ENCODE results near the gene DNAJC3.
A peak's percentile ranks its signal among the peaks of the same experiment; 100 is the strongest.

DNA sequence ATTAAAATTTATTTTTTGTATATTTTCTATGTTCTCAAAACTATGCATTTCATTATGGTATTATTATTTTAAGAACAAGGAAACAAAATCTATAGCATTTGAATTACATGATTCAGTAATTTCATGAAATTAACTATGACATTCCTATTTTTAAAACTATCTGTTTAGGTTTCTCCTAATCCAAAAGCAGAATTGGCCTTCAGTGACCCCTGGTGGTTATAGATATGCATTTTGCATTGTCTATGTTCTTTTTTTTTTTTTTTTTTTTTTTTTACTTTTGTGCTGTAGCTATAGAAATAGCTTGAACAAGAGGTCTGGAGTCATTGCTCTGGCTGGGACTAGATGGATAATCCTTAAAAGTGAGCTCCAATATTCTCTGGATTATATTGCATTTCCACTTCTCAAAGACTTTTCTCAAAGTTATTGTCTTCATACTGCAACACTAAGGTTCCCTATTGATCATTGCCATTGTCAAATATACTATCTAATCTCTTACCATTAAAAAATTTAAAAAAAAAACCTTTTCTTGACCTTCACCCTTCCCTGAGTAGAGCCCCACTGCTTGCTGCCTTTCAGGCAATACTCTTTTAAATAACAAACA lies 15.9 kb upstream of the DNAJC3 start:
- TF ChIP-seq EZH2phosphoT487 (conservative IDR thresholded peaks at IDR 0.05; ENCODE audit: low read length) = no peak
- TF ChIP-seq, protein P1, sequence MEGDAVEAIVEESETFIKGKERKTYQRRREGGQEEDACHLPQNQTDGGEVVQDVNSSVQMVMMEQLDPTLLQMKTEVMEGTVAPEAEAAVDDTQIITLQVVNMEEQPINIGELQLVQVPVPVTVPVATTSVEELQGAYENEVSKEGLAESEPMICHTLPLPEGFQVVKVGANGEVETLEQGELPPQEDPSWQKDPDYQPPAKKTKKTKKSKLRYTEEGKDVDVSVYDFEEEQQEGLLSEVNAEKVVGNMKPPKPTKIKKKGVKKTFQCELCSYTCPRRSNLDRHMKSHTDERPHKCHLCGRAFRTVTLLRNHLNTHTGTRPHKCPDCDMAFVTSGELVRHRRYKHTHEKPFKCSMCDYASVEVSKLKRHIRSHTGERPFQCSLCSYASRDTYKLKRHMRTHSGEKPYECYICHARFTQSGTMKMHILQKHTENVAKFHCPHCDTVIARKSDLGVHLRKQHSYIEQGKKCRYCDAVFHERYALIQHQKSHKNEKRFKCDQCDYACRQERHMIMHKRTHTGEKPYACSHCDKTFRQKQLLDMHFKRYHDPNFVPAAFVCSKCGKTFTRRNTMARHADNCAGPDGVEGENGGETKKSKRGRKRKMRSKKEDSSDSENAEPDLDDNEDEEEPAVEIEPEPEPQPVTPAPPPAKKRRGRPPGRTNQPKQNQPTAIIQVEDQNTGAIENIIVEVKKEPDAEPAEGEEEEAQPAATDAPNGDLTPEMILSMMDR (IDR thresholded peaks at IDR 0.05; ENCODE audit: insufficient read depth, low read length, poor library complexity, severe bottlenecking) = peak; percentile 56
